Daoy (cell line): Measurements from ENCODE around the gene UBE2H. TPM values are rescaled to one million over a fixed set of nuclear protein-coding genes. Genes with fewer than 3 reads are reported as not detected.
A peak's percentile ranks its signal among the peaks of the same experiment; 100 is the strongest.

Source experiments
- DNase-seq: peaks from one replicate; pipeline ENCODE4 v3.0.0-alpha.2; 2015; ENCODE audit warnings: low read depth
- total RNA-seq: library from RNA; depleted of rRNA; stranded (reverse); fragments of >200 nt; shearing (Covaris generic); gene quantifications from 2 replicates; pipeline ENCODE4 v1.2.3, GENCODE V29; 2014

The UBE2H gene
- total RNA-seq, 1 experiment from 2014 or later, result 39.1 TPM

DNA sequence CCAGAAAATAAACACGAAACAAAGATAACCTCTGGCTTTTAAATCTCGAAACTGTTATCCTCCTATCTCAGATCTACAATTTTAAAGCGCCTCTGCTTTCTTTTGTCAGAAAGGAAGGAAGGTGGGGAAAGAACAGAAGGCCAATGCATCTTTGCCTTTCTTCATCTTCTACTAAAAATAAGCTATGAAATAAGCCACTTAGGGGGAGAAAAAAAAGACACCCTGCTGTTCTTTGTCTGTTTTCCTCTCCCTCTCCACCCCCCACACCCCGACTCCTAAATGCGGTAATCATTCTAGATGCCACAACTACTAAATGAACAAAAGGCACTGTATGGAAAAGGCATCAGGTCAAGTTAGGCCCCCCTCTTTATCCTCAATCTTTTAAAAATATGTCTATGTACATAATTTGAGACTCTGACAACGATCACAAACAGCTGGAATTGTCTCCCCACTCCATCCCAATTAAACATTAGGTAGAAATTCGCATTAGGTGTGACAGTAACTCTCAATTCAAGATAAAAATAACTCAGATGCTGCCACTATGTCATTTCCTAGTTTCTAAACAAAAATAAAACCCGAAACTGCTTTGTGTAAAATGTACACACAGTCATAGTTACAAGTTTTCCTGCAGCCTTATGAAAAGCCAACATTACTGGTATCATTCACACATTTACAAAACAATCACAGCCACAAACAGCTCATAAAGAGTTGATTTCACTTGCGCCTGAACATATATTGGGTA lies 2.4 kb downstream of the UBE2H start:
- peak; percentile 33 for DNase-seq

GRCh38 chr7:129949292-129950133 lies 3.2 kb downstream of the UBE2H start:
- DNase-seq, result peak; percentile 85

DNA sequence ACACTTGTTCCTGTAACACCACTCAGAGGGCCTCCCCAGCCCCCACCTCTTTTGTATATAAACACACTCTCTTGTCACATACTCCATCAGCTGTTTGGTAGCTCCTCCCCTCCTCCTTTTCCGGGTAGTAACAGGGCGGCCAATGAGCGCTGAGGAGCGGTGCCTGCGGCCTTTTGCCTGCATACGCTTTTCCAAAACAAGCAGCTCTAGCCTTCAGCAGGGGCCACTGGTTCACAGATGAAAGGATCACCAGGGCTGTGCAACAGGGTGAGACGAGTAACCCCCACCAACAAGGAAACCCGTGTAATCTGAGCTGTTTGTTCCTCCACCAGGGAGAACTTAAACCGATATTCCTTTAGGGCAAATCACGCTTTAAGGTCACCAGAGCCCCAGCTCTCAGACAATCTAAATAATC lies 3.9 kb downstream of the UBE2H start:
- DNase-seq, result peak; percentile 96

DNA sequence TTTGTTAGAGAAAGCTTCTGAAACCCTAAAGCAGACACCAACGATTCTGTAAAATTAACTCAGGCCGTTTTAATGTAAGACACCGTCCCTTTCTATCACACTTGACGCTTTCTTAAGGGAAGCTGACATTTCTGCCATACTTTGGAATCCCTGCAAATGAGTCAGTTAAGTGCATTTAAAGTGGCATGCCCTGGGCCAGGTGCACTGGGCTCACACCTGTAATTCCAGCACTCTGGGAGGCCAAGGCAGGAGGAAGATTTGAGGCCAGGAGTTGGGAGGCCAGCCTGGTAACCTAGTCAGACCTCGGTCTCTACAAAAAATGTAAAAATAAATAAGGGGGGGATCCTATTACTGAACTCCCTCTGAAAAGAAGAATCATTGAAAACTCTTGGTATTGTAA lies 4.4 kb downstream of the UBE2H start:
- DNase-seq, result no peak

DNA sequence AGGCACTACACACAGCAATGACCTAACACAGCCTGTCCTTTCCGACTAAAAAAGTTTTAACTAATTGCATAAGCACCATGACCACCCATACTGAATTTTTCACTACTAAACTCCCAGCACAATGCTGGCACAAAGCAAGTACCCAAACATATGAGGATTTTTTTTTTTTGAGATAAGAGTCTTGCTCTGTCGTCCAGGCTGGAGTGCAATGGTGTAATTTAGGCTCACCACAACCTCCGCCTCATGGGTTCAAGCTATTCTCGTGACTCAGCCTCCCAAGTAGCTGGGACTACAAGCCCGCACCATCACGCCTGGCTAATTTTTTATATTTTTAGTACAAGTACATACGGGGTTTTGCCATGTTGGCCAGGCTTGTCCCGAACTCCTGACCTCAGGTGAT lies 5.1 kb downstream of the UBE2H start:
- peak; percentile 86 for DNase-seq

DNA sequence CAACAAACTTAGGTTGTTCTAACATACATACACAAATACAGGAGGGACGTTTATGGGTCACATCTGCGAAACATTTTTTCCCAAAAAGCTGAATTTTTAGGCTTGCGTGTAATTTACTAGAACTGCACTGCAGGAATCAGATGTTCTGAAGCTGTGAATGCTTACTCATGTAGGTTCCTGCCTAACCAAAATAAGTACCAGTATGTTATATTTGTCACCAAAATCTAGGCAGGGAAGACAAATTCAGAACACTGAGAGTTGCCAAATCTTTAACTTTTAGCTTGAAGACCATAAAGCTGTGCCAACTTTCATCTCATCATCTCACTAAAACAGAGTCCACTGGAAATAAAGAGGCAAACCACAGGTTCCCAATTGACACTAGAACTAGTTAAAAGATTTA lies 5.7 kb downstream of the UBE2H start:
- DNase-seq, result no peak

DNA sequence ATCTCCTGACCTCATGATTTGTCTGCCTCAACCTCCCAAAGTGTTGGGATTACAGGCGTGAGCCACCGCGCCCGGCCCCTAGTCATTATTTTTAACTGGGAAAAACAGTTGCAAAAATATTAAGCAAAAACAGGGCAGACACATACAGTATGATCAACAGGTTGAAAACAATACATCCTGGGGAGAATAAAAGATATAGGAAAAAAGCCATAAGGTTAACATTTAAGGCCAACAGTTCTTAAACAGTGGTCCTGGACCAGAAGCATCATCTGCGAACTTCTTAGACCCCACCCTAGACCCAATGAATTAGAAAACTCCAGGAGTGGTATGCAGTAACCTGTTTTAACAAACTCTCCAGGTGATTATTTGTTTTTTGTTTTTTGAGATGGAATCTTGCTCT lies 6.5 kb downstream of the UBE2H start:
- DNase-seq, result no peak

- DNase-seq, result no peak
These were observed 9.4 kb downstream of the UBE2H start for GRCh38 chr7:129943352-129943751.

GRCh38 chr7:129940329-129940728 lies 12.4 kb downstream of the UBE2H start:
- DNase-seq, result no peak

DNA sequence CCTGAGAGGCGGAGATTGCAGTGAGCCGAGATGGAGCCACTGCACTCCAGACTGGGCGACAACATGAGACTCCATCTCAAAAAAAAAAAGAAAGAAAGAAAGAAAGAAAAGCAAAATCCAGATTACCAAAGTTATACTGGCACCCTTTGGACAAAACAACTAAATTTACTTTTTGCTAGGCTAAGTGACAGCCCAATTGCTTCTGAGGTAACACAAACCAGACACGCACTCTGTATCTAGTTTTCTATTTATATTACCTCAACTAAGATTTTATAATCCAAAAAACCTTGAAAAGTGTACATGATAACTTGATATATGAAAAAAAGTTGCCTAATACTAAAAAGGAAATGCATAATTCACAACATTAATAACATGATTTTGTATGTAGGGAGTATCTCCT lies 12.9 kb downstream of the UBE2H start:
- no peak for DNase-seq

- DNase-seq, result no peak
These were observed 19.1 kb downstream of the UBE2H start for GRCh38 chr7:129933627-129934026.

GRCh38 chr7:129926618-129927017 lies 26.1 kb downstream of the UBE2H start:
- no peak for DNase-seq

DNA sequence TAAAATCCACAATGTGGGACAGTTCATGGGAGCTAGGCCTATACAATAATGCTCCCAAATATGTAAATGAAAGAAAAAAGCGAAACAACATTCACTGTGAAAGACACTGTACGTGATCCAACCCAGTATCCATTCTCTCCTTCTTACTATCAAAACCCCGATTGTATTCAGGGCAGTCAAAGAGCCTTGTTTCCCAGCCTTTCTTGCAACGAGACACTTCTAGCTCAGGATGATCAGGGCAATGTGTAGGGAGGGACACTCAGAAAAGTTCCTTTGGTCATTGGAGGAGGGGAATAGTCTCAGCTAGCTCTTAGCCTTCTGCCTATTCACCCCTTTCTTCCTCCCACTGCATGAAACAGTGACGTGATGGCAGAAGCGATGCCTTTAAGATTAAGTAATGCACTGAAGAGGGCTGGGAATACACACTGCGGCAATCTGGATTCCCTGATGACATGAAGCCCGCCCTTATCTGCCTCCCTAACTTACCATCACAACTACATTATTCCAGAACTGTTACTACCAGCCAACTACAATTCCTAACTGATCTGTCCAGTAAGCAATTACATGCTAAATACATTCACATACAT lies 27.3 kb downstream of the UBE2H start:
- peak; percentile 37 for DNase-seq

DNA sequence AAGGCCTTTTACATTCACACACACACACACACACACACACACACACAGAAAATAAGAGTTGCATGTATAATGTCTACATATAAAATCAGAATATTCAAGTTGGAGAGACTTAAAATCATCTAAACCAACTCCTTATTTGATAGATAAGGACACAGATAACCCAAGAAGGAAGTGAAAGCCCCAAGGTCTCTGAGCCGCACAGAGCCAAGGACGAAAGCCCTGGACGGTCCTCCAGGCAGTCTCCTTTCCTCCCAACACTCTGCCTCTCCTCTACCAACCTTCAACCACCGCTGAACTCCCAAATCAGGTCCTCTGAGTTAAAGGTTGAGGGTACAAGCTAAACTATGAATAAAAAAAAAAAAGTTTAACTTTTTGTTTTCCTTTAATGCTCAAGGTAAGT lies 28.2 kb downstream of the UBE2H start:
- DNase-seq, result no peak

GRCh38 chr7:129923709-129924108 lies 29.1 kb downstream of the UBE2H start:
- DNase-seq, result peak; percentile 81

DNA sequence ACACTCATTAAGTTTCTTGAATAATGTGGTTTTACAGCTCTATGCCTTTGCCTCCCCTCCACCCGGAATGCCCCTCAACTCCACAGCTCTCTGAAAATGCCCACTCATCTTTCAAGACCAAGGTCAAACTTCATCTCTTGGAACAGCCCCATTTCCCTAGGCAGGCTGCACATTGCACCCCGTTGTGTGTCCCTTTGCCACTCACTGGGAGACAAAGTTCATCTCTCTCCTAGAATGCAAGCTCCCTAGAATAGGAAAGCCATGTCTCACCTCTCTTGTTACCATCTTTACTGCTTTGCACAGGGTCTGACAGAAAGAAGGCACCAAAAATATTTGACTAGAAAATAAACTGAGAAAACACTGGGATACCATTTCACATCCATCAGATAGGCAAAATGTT lies 33.3 kb downstream of the UBE2H start:
- no peak for DNase-seq

DNA sequence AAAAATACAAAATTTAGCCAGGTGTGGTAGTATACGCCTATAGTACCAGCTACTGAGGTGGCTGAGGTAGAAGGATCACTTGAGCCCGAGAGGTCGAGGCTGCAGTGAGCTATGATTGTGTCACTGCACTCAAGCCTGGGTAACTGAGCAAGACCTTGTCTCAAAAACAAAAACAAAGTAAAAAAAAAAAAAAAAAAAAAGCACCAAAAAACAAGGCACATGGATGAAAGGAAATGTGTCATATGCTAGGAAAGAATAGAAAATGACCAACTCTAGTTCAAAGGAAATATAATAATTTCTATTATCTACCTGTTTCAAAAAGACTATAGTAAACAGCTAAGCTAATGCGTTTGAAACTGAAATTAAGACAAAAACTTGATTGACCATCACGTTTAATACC lies 33.8 kb downstream of the UBE2H start:
- DNase-seq, result no peak

GRCh38 chr7:129917934-129918333 lies 34.8 kb downstream of the UBE2H start:
- no peak for DNase-seq

DNA sequence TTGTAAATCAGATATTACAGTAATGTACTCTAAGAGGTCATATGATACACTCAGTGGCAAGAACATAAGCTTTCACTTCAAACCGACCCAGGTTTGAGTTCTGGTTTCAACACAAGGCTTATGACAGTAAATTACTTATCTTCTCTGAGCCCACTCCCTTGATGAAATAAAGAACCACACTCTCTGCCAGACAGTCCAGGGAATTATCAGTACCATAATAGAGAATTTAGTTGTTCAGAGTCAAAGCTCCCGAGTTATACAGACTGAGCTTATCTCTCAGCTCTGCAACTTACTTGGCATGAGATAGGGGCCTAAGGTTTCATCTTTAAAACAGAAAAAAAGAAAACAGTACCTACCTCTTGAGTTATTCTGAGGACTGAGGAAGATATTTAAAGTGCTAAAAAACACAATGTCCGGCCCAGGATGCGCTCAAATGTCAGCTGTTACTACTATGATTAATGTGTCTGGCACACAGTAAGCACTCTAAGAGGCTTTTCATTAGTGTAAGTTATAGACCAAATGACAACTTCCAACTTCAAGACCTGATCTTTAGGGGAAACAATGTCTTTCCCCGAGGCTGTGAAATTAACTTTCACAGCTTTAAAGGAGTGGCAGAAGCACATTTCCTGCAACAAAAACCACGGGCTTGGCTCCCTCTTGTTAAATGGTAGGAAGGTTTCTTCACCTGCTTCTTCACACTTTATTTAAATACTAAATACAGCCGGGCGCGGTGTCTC lies 38.1 kb downstream of the UBE2H start:
- no peak for DNase-seq

GRCh38 chr7:129913428-129913827 lies 39.3 kb downstream of the UBE2H start:
- no peak for DNase-seq

- no peak for DNase-seq
These were observed 41.0 kb downstream of the UBE2H start for GRCh38 chr7:129911790-129912189.

DNA sequence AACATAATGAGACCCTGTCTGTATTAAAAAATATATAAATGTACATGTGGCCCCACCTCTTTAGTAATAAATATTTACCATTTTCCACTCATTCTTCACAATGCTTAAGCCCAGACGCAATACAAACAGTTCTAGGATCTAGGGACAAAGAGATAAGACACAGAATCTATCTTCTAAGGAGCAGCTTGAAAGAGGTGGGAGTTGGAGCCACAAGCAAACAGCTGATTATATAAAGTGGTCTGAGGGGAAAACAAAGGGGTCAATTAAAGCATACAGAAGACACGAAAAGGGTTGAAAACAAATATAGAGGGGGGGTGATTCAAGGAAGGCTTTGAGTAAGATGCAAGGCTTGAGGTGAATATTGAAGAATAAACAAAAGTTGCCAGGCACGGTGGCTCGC lies 43.1 kb downstream of the UBE2H start:
- no peak for DNase-seq
